GM23248 (cell line): Measurements from ENCODE around the gene ZCCHC17. TPM values are rescaled to one million over a fixed set of nuclear protein-coding genes. Genes with fewer than 3 reads are reported as not detected.
A peak's percentile ranks its signal among the peaks of the same experiment; 100 is the strongest.

Experiments used
- DNase-seq: peaks from one replicate; pipeline ENCODE4 v3.0.0-alpha.2; 2015
- H2AFZ ChIP-seq: fragments of 200-600 bp; sonication (generic); 2 replicates; pipeline ENCODE4 v1.6.1; 2016; ENCODE audit warnings: antibody characterized with exemption
- H3F3A ChIP-seq: fragments of 200-600 bp; sonication (generic); 2 replicates; pipeline ENCODE4 v1.6.1; 2016; ENCODE audit warnings: mild to moderate bottlenecking, antibody characterized with exemption, mixed run types; ENCODE audit not compliant: insufficient read depth
- H3K27ac ChIP-seq: fragments of 200-600 bp; sonication (generic); 2 replicates; pipeline ENCODE4 v1.5.1; 2016; ENCODE audit warnings: mild to moderate bottlenecking
- H3K27me3 ChIP-seq: fragments of 200-600 bp; sonication (generic); replicated peaks from 2 replicates; pipeline ENCODE4 v1.6.1; 2016; ENCODE audit warnings: mild to moderate bottlenecking; ENCODE audit not compliant: insufficient read depth
- H3K36me3 ChIP-seq: fragments of 200-600 bp; sonication (generic); 2 replicates; pipeline ENCODE4 v1.6.1; 2016; ENCODE audit warnings: low read depth, mild to moderate bottlenecking
- H3K4me1 ChIP-seq: fragments of 200-600 bp; sonication (generic); 2 replicates; pipeline ENCODE4 v1.6.1; 2016; ENCODE audit warnings: mild to moderate bottlenecking; ENCODE audit not compliant: insufficient read depth
- H3K4me2 ChIP-seq: fragments of 200-600 bp; sonication (generic); one replicate; pipeline ENCODE4 v1.6.1; 2016; ENCODE audit warnings: mild to moderate bottlenecking; ENCODE audit not compliant: unreplicated experiment
- H3K4me3 ChIP-seq: fragments of 200-600 bp; sonication (generic); 2 replicates; pipeline ENCODE4 v1.5.1; 2016; ENCODE audit warnings: mild to moderate bottlenecking
- H3K79me2 ChIP-seq: fragments of 200-600 bp; sonication (generic); 2 replicates; pipeline ENCODE4 v1.6.1; 2016; ENCODE audit warnings: mild to moderate bottlenecking; ENCODE audit not compliant: insufficient read depth
- H3K9ac ChIP-seq: fragments of 200-600 bp; sonication (generic); 2 replicates; pipeline ENCODE4 v1.6.1; 2016; ENCODE audit warnings: mild to moderate bottlenecking
- H3K9me2 ChIP-seq: fragments of 200-600 bp; sonication (generic); 2 replicates; pipeline ENCODE4 v1.6.1; 2016; ENCODE audit warnings: mixed run types, mild to moderate bottlenecking, moderate library complexity; ENCODE audit not compliant: insufficient read depth
- H3K9me3 ChIP-seq: fragments of 200-600 bp; sonication (generic); one replicate; pipeline ENCODE4 v1.6.1; 2017; ENCODE audit warnings: low read depth
- H4K20me1 ChIP-seq: fragments of 200-600 bp; sonication (generic); 2 replicates; pipeline ENCODE4 v1.6.0; 2016; ENCODE audit not compliant: insufficient read depth
- EZH2 ChIP-seq: fragments of 200-600 bp; sonication (generic); IDR thresholded peaks from 2 replicates; pipeline ENCODE4 v1.6.1; 2018; ENCODE audit warnings: antibody characterized with exemption, mild to moderate bottlenecking; ENCODE audit not compliant: insufficient read depth, poor library complexity, severe bottlenecking
- EZH2phosphoT487 ChIP-seq: fragments of 200-600 bp; sonication (generic); IDR thresholded peaks from 2 replicates; pipeline ENCODE4 v1.6.1; 2018; ENCODE audit warnings: antibody characterized with exemption, moderate library complexity, mild to moderate bottlenecking, low read depth; ENCODE audit not compliant: insufficient read depth
- WGBS, 2 experiments: methylation state at CpG; one replicate each; pipeline ENCODE4 v1.1.6; 2015 to 2017; ENCODE audit warnings: low lambda C conversion rate in 2 of 2, low coverage in 1 of 2; ENCODE audit errors: missing lambda C conversion rate in 2 of 2; 5-methylcytosine and 5-hydroxymethylcytosine counted together
- in situ Hi-C: fragments of 300-500 bp; cut with MboI; formaldehyde crosslinking; loops from 2 replicates; pipeline ENCODE4 v1.15.0; 2020
- polyA plus RNA-seq: library from polyadenylated mRNA; unstranded; fragments of >200 nt; fragmentation: Nextera tagmentation; extraction: Ambion mirVana; gene quantifications from 2 replicates; pipeline ENCODE4 v1.2.1, GENCODE V29; 2016
- total RNA-seq: library from RNA; depleted of rRNA; stranded (reverse); fragments of >200 nt; shearing (Covaris generic); gene quantifications from 2 replicates; pipeline ENCODE4 v1.2.3, GENCODE V29; 2014

Gene ZCCHC17
- total and polyA plus RNA-seq, 2 experiments from 2014 or later = 34.8 to 65.6 TPM

GRCh38 chr1:31289021-31289420, 7.8 kb upstream of the ZCCHC17 start:
- Histone ChIP-seq H3K9me2 (no peaks in the 10 kb centered on the region), H3K79me2 (peaks cover 17% of the 10 kb centered on the region), H3K4me2 (no peak overlapping the region), H3K4me1 (no peaks in the 10 kb centered on the region), H3K27ac (no peak overlapping the region), H3K9me3 (no peaks in the 10 kb centered on the region), H4K20me1 (peaks cover 3% of the 10 kb centered on the region; the same call in 1 of the 2 replicates), H3K9ac (no peak overlapping the region), H3K27me3 (no peaks in the 10 kb centered on the region), H3F3A (no peaks in the 10 kb centered on the region), H3K4me3 (no peak overlapping the region), H3K36me3 (peaks cover 40% of the 10 kb centered on the region), H2AFZ (no peak overlapping the region)
- in situ Hi-C loops = no loop called here
- no peak for DNase-seq
- 97% methylated on average over 4 of the region's 4 CpGs for WGBS, 2 experiments
- TF ChIP-seq EZH2 = no peak
- no peak for TF ChIP-seq EZH2phosphoT487

DNA sequence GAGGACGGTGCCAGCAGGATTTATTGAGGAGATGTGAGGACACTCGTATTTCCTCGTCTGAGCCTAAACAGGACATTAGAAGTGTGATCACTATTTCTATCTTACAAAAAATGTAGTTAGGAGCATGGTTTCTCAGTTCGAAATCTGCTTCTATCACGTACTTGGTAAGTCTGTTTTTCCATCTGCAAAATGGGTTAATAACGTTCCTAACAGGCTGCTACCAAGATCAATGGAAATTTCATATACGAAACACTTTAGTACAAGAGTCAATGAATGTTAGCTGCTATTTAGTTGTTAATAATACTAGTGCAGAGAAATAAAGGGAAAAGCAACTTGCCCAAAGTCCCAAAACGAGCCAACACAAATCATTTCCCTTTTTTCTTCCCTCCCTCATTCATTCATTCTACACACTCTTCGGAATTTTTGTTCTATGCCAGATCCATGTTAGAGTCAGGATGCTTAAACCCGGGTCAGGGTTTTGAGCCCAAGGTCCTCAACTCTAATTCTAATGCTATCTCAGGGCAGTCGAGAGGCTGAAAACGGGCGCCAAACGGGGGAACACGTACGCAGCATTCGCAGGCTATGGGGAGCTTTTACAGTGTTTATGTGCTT, 852 bp upstream of the ZCCHC17 start:
- DNase-seq = no peak
- Histone ChIP-seq H3K4me2 (peak overlapping the region; percentile 88), H3K4me1 (peaks cover 17% of the 10 kb centered on the region), H3K9me3 (no peaks in the 10 kb centered on the region), H3K9me2 (no peaks in the 10 kb centered on the region), H3K36me3 (peaks cover 11% of the 10 kb centered on the region; the same call in 1 of the 2 replicates), H4K20me1 (peaks cover 3% of the 10 kb centered on the region; the same call in 1 of the 2 replicates), H3F3A (peaks cover 11% of the 10 kb centered on the region), H3K27me3 (no peaks in the 10 kb centered on the region), H3K9ac (peak overlapping the region; percentile 96), H3K79me2 (peaks cover 83% of the 10 kb centered on the region), H2AFZ (peak overlapping the region; percentile 94), H3K27ac (peak overlapping the region; percentile 82), H3K4me3 (peak overlapping the region; percentile 93)
- in situ Hi-C loops = no loop called here
- TF ChIP-seq EZH2phosphoT487 = no peak
- no peak for TF ChIP-seq EZH2
- 13 to 14% methylated on average over 17 of the region's 17 CpGs for WGBS, 2 experiments

GRCh38 chr1:31297277-31298247, 730 bp downstream of the ZCCHC17 start:
- peak overlapping the region; percentile 90 for H3K27ac ChIP-seq
- peaks cover 94% of the 10 kb centered on the region for H3K79me2 ChIP-seq
- in situ Hi-C loops = no loop called here
- H3K9me3 ChIP-seq = no peaks in the 10 kb centered on the region
- H4K20me1 ChIP-seq = peaks cover 1% of the 10 kb centered on the region; the same call in 1 of the 2 replicates
- DNase-seq = peak; percentile 73
- peak overlapping the region; percentile 83 for H2AFZ ChIP-seq
- peak overlapping the region; percentile 96 for H3K9ac ChIP-seq
- 1 to 4% methylated on average over 23 of the region's 23 CpGs for WGBS, 2 experiments
- H3K4me3 ChIP-seq = peak overlapping the region; percentile 93
- peaks cover 7% of the 10 kb centered on the region; the same call in 1 of the 2 replicates for H3K36me3 ChIP-seq
- H3K9me2 ChIP-seq = no peaks in the 10 kb centered on the region
- H3K4me2 ChIP-seq = peak overlapping the region; percentile 87
- H3K4me1 ChIP-seq = peaks cover 17% of the 10 kb centered on the region
- no peaks in the 10 kb centered on the region for H3K27me3 ChIP-seq
- TF ChIP-seq EZH2 (no peak), EZH2phosphoT487 (no peak)
- H3F3A ChIP-seq = peaks cover 11% of the 10 kb centered on the region

DNA sequence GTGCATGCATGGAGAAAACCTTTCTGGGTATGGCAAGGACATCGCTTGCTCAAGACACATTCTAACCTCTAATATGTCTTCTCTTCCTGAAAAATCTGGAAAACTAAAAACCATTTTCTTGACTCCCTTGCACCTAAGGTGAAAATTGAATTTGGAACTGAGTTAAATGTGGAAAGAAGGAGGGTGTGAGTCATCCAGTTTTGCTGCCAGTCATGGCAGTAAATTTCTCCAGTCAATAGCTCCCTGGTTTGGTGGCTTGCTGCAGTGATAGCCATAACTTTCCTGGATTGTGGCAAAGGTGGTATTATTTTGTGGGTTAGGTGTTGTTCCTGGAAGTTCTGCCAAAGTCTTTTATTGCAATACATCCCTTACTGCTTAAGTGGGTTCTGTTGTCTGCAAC, 2.5 kb downstream of the ZCCHC17 start:
- peak; percentile 55 for DNase-seq
- Histone ChIP-seq H3K27me3 (no peaks in the 10 kb centered on the region), H3K9ac (no peak overlapping the region), H4K20me1 (no peaks in the 10 kb centered on the region), H3F3A (peaks cover 11% of the 10 kb centered on the region), H3K9me2 (no peaks in the 10 kb centered on the region), H2AFZ (no peak overlapping the region), H3K9me3 (no peaks in the 10 kb centered on the region), H3K4me3 (no peak overlapping the region), H3K4me2 (peak overlapping the region; percentile 2), H3K36me3 (no peaks in the 10 kb centered on the region), H3K27ac (no peak overlapping the region), H3K79me2 (peaks cover 96% of the 10 kb centered on the region), H3K4me1 (peaks cover 17% of the 10 kb centered on the region)
- TF ChIP-seq EZH2phosphoT487 (no peak), EZH2 (no peak)
- WGBS, 2 experiments = 94 to 96% methylated on average over 1 of the region's 1 CpG
- in situ Hi-C loops = no loop called here
